Left lung (tissue), 10 donors: ENCODE data around the gene MLLT3. TPM values are rescaled to one million over a fixed set of nuclear protein-coding genes. Genes with fewer than 3 reads are reported as not detected.

Source experiments
- ATAC-seq: fragments of 200-7000 bp; cut with Tn5 transposase; one replicate; pipeline ENCODE4 v1.9.1; 2020; ENCODE audit warnings: moderate library complexity
- DNase-seq, 4 donors: peaks; one replicate each; pipeline ENCODE4 v3.0.0-alpha.2; 2013 to 2020
- H3K27ac ChIP-seq, 2 donors: fragments of 200-600 bp; sonication (generic) in 1 of 2; one replicate each; pipeline versions ENCODE4 v1.5.0 to v1.8.0; 2020 to 2021
- H3K27me3 ChIP-seq, 2 donors: fragments of 200-600 bp; sonication (generic) in 1 of 2; one replicate each; pipeline versions ENCODE4 v1.5.0 to v1.8.0; 2020 to 2021
- H3K36me3 ChIP-seq, 2 donors: fragments of 200-600 bp; sonication (generic) in 1 of 2; one replicate each; pipeline versions ENCODE4 v1.5.0 to v1.8.0; 2020 to 2021
- H3K4me1 ChIP-seq, 2 donors: fragments of 200-600 bp; one replicate each; pipeline ENCODE4 v1.8.0; 2021
- H3K4me3 ChIP-seq, 2 donors: fragments of 200-600 bp; sonication (generic) in 1 of 2; one replicate each; pipeline versions ENCODE4 v1.5.0 to v1.8.0; 2020 to 2021; ENCODE audit warnings: mild to moderate bottlenecking in 1 of 2
- H3K9me3 ChIP-seq, 2 donors: fragments of 200-600 bp; sonication (generic) in 1 of 2; one replicate each; pipeline versions ENCODE4 v1.5.0 to v1.8.0; 2020 to 2021
- CTCF ChIP-seq, 2 donors: fragments of 200-600 bp; sonication (generic) in 1 of 2; IDR thresholded peaks; one replicate each; pipeline versions ENCODE4 v1.5.0 to v1.8.0; 2021; ENCODE audit warnings: antibody characterized with exemption in 2 of 2
- intact Hi-C, 2 donors: fragments of 100-400 bp; cut with DNase I; formaldehyde crosslinking; loops; one replicate each; pipeline versions ENCODE4 v1.11.2 to v1.14.2; 2022
- polyA plus RNA-seq, 6 donors: library from polyadenylated mRNA; unstranded; fragments of 120-200 nt; gene quantifications; one replicate each; pipeline ENCODE4 v1.2.1, GENCODE V29; 2013; ENCODE audit not compliant: insufficient read length in 6 of 6
- total RNA-seq, 2 donors: library from RNA; stranded (reverse); fragmentation: NEBNext Ultra II Directional; extraction: Animal tissue kit (Norgen Biotek cat#: 25700); gene quantifications; one replicate each; pipeline ENCODE4 v1.2.1, GENCODE V29; 2021
- donor health status: DM: no; HTN: yes; CAD: no.
- donor health status: DM: no; HTN: no; CAD: no.

MLLT3 gene
- total and polyA plus RNA-seq, 8 donors: 17.0 to 38.2 (median 32.5) TPM

- Histone ChIP-seq H3K4me1 (peaks cover 14 to 36% of the 10 kb centered on the region in 2 donors), H3K36me3 (no peaks in the 10 kb centered on the region), H3K27me3 (peaks cover 0 to 9% of the 10 kb centered on the region in 2 donors), H3K9me3 (no peaks in the 10 kb centered on the region), H3K27ac (peak overlapping the region; percentile 8 to 24), H3K4me3 (no peak overlapping the region)
- DNase-seq (no peak), ATAC-seq (no peak)
- intact Hi-C loops: no loop called here
- TF ChIP-seq CTCF (IDR thresholded peaks at IDR 0.05): no peak
Measured at GRCh38 chr9:20618361-20618802, 3.9 kb downstream of the MLLT3 start.

- Histone ChIP-seq H3K9me3 (no peaks in the 10 kb centered on the region), H3K4me3 (no peak overlapping the region), H3K4me1 (peaks cover 14 to 25% of the 10 kb centered on the region in 2 donors), H3K27ac (no peak overlapping the region), H3K27me3 (peaks cover 0 to 9% of the 10 kb centered on the region in 2 donors), H3K36me3 (no peaks in the 10 kb centered on the region)
- intact Hi-C loops: no loop called here
- DNase-seq (no peak), ATAC-seq (no peak)
- TF ChIP-seq CTCF (IDR thresholded peaks at IDR 0.05): no peak
Measured at GRCh38 chr9:20616808-20617207, 5.5 kb downstream of the MLLT3 start.

- intact Hi-C loops: no loop called here
- H3K27ac ChIP-seq: no peak overlapping the region
- no peak for ATAC-seq
- H3K27me3 ChIP-seq: no peaks in the 10 kb centered on the region
- H3K4me1 ChIP-seq: peaks cover 11 to 27% of the 10 kb centered on the region in 2 donors
- no peaks in the 10 kb centered on the region for H3K36me3 ChIP-seq
- no peaks in the 10 kb centered on the region for H3K9me3 ChIP-seq
- no peak for TF ChIP-seq CTCF (IDR thresholded peaks at IDR 0.05)
- no peak overlapping the region for H3K4me3 ChIP-seq
- no peak for DNase-seq
Measured at GRCh38 chr9:20614602-20615216, 7.6 kb downstream of the MLLT3 start.

- Histone ChIP-seq H3K36me3 (no peaks in the 10 kb centered on the region), H3K27ac (peak overlapping the region; percentile 2 to 55), H3K4me3 (no peak overlapping the region), H3K4me1 (peaks cover 0 to 10% of the 10 kb centered on the region in 2 donors), H3K27me3 (no peaks in the 10 kb centered on the region), H3K9me3 (no peaks in the 10 kb centered on the region)
- no peak for DNase-seq
- peak; percentile 83 for ATAC-seq
- TF ChIP-seq CTCF (IDR thresholded peaks at IDR 0.05): peak; percentile 42 to 45
- intact Hi-C loops: no loop called here
Measured at GRCh38 chr9:20611691-20612287, 10.5 kb downstream of the MLLT3 start.

DNA sequence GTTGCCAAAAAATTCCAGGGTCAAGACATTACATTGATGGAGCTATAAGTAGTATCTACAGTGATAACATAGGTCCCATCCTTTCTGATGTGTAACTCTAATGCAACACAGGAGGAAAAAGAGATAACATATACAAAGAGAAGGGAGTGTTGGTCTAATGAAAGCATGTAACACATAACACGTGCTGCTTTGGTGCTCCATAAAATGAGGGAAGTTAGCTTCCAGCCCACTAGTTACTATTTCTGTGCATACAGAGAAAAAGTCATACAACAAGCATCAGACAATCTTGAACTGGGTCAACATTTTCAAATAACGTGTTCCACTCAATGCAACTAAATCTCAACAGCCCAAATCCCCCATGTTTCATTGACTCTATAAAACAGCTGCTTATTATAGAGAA lies 11.7 kb downstream of the MLLT3 start:
- H3K36me3 ChIP-seq: no peaks in the 10 kb centered on the region
- H3K27me3 ChIP-seq: no peaks in the 10 kb centered on the region
- peaks cover 0 to 22% of the 10 kb centered on the region in 2 donors for H3K4me1 ChIP-seq
- no peak for TF ChIP-seq CTCF (IDR thresholded peaks at IDR 0.05)
- H3K4me3 ChIP-seq: no peak overlapping the region
- peak overlapping the region; percentile 2 to 40 for H3K27ac ChIP-seq
- H3K9me3 ChIP-seq: no peaks in the 10 kb centered on the region
- DNase-seq (no peak), ATAC-seq (no peak)
- intact Hi-C loops: no loop called here
